Measurements from ENCODE around the gene KLK1.

DNA sequence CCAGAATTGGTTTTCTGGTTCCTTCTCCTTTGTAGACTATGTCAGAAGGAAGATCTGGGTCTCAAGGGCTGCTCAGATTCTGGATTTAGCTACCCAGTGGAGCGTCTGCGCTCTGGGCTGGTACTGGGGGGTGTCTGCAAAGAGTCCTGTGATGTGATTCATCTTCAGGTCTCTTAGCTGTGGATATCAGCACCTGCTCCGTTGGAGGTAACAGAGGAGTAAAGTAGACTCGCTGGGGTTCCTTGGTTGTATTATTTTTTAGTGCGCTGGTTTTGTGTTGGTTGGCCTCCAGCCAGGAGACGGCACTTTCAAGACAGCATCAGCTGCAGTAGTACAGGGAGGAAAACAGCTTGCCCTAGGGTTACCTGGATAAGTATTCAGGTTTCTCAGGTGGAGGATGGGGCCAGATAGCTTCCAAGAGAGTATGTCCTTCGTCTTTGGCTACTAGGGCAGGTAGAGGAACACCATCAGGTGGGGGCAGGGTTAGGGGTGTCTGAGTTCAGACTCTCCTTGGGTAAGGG lies 20.2 kb upstream of the KLK1 start:
- TF ChIP-seq POLR2AphosphoS5 (IDR thresholded peaks at IDR 0.05; ENCODE audit: insufficient read depth in 1 of 2, low read depth in 1 of 2), result no peak
- TF ChIP-seq, protein P1, sequence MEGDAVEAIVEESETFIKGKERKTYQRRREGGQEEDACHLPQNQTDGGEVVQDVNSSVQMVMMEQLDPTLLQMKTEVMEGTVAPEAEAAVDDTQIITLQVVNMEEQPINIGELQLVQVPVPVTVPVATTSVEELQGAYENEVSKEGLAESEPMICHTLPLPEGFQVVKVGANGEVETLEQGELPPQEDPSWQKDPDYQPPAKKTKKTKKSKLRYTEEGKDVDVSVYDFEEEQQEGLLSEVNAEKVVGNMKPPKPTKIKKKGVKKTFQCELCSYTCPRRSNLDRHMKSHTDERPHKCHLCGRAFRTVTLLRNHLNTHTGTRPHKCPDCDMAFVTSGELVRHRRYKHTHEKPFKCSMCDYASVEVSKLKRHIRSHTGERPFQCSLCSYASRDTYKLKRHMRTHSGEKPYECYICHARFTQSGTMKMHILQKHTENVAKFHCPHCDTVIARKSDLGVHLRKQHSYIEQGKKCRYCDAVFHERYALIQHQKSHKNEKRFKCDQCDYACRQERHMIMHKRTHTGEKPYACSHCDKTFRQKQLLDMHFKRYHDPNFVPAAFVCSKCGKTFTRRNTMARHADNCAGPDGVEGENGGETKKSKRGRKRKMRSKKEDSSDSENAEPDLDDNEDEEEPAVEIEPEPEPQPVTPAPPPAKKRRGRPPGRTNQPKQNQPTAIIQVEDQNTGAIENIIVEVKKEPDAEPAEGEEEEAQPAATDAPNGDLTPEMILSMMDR (IDR thresholded peaks at IDR 0.05), result no peak
